ENCODE measurements around the gene NDUFC2. TPM values are rescaled to one million over a fixed set of nuclear protein-coding genes. Genes with fewer than 3 reads are reported as not detected.

Gene NDUFC2
- total RNA-seq, 6 donors from 2014 or later, result 19.9 to 155 (median 91.4) TPM

GRCh38 chr11:78049348-78049747 is 30.3 kb downstream of the NDUFC2 start:
- peaks cover 13 to 20% (median 14%) of the 10 kb centered on the region in 4 donors for H3K4me1 ChIP-seq
- H3K4me3 ChIP-seq, result no peak overlapping the region
- no peak for TF ChIP-seq EP300 (IDR thresholded peaks at IDR 0.05)
- no peak for TF ChIP-seq POLR2A (IDR thresholded peaks at IDR 0.05)
- WGBS, 2 donors, result 83% methylated on average over 8 of the region's 8 CpGs
- H3K36me3 ChIP-seq, result no peaks in the 10 kb centered on the region
- DNase-seq, result no peak
- ATAC-seq (ENCODE audit: low FRiP score in 2 of 2), result no peak
- no peaks in the 10 kb centered on the region for H3K9me3 ChIP-seq
- H3K27ac ChIP-seq, result no peak overlapping the region
- no peaks in the 10 kb centered on the region for H3K27me3 ChIP-seq

DNA sequence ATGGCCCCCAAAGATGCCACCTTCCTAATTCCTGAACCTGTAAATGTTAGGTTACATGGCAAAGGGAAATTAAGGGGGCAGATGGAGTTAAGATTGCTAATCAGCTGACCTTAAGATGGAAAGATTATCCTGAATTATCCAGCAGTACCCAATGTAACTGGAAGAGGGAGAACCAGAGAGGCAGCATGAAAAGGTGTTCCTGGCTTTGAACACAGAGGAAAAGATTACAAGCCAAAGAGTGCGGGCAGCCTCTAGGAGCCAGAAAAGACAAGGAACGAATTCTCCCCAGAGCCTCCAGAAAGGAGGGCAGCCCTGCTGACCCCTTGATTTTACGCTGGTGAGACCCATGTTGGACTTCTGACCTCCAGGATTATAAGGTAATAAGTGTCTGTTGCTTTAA is 31.1 kb downstream of the NDUFC2 start:
- Histone ChIP-seq H3K4me3 (no peak overlapping the region), H3K27ac (no peak overlapping the region), H3K4me1 (peaks cover 13 to 22% (median 17%) of the 10 kb centered on the region in 4 donors), H3K9me3 (no peaks in the 10 kb centered on the region), H3K36me3 (no peaks in the 10 kb centered on the region), H3K27me3 (no peaks in the 10 kb centered on the region)
- ATAC-seq (ENCODE audit: low FRiP score in 2 of 2) (no peak), DNase-seq (no peak)
- TF ChIP-seq POLR2A (IDR thresholded peaks at IDR 0.05) (no peak), POLR2AphosphoS5 (IDR thresholded peaks at IDR 0.05) (no peak), EP300 (IDR thresholded peaks at IDR 0.05) (no peak), CTCF (IDR thresholded peaks at IDR 0.05) (no peak)
- 84 to 97% methylated on average over 3 of the region's 3 CpGs for WGBS, 2 donors

DNA sequence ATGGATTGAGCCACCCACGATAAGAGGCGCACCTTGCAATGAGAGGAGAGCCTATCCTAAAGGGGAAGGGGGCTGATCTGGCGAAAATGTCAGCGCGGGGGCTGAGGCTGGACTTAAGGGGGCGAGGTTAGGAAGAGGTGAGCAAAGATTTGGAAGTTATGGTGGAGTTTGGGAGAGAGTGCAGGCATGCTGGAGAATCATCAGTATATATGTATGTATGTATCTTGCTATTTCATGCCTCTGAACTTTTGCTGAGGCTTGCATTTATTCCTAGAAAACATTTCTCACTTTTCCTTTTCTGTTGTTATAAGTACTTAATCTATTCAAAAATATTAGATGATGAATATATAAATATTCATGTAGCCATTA is 33.2 kb downstream of the NDUFC2 start:
- peaks cover 13 to 22% (median 16%) of the 10 kb centered on the region in 4 donors for H3K4me1 ChIP-seq
- ATAC-seq (ENCODE audit: low FRiP score in 2 of 2), result no peak
- no peaks in the 10 kb centered on the region for H3K27me3 ChIP-seq
- 23 to 35% methylated on average over 6 of the region's 6 CpGs for WGBS, 2 donors
- H3K36me3 ChIP-seq, result no peaks in the 10 kb centered on the region
- H3K4me3 ChIP-seq, result no peak overlapping the region
- no peak for DNase-seq
- no peak for TF ChIP-seq POLR2A (IDR thresholded peaks at IDR 0.05)
- TF ChIP-seq CTCF (IDR thresholded peaks at IDR 0.05), result no peak
- no peak for TF ChIP-seq POLR2AphosphoS5 (IDR thresholded peaks at IDR 0.05)
- no peak for TF ChIP-seq EP300 (IDR thresholded peaks at IDR 0.05)
- H3K9me3 ChIP-seq, result no peaks in the 10 kb centered on the region
- peak overlapping the region in 1 of 4 donors; percentile 24 for H3K27ac ChIP-seq

GRCh38 chr11:78045851-78046485 is 33.7 kb downstream of the NDUFC2 start:
- peaks cover 13 to 24% (median 15%) of the 10 kb centered on the region in 4 donors for H3K4me1 ChIP-seq
- DNase-seq, result peak; percentile 82 to 97
- no peaks in the 10 kb centered on the region for H3K27me3 ChIP-seq
- H3K27ac ChIP-seq, result peak overlapping the region; percentile 24 to 75 (median 49)
- H3K4me3 ChIP-seq, result peak overlapping the region; percentile 2 to 52 (median 43)
- H3K36me3 ChIP-seq, result no peaks in the 10 kb centered on the region
- TF ChIP-seq POLR2A (IDR thresholded peaks at IDR 0.05) (peak in 1 of 4 donors; percentile 13), CTCF (IDR thresholded peaks at IDR 0.05) (peak; percentile 94 to 99 (median 96)), POLR2AphosphoS5 (IDR thresholded peaks at IDR 0.05) (peak; percentile 43 to 65), EP300 (IDR thresholded peaks at IDR 0.05) (no peak)
- ATAC-seq (ENCODE audit: low FRiP score in 2 of 2), result peak; percentile 92 to 96
- 4% methylated on average over 25 to 28 of the region's 28 CpGs for WGBS, 2 donors
- H3K9me3 ChIP-seq, result no peaks in the 10 kb centered on the region

DNA sequence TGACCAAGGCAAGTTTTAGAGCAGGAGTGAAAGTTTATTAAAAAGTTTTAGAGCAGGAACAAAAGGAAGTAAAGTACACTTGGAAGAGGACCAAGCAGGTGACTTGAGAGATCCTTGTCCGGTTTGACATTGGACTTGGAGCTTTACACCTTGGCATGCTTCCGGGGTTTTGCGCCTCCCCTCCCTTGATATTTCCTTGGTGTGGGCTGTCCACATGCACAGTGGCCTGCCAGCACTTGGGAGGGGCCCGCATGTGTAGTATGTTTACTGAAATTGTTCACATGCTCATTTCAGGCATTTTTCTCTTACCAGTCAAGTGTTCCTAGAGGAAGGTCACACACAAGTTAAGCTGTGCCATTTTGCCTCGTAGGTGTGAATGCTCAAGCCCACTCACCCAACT is 35.0 kb downstream of the NDUFC2 start:
- H3K4me1 ChIP-seq, result peaks cover 21 to 37% (median 27%) of the 10 kb centered on the region in 4 donors
- H3K27me3 ChIP-seq, result no peaks in the 10 kb centered on the region
- 75% methylated on average over 5 of the region's 5 CpGs for WGBS, 2 donors
- peak in 1 of 2 donors; percentile 92 for DNase-seq
- H3K4me3 ChIP-seq, result no peak overlapping the region
- TF ChIP-seq EP300 (IDR thresholded peaks at IDR 0.05) (peak in 1 of 4 donors; percentile 52), CTCF (IDR thresholded peaks at IDR 0.05) (no peak), POLR2AphosphoS5 (IDR thresholded peaks at IDR 0.05) (peak in 1 of 2 donors; percentile 23), POLR2A (IDR thresholded peaks at IDR 0.05) (no peak)
- ATAC-seq (ENCODE audit: low FRiP score in 2 of 2), result peak; percentile 7 to 84
- no peaks in the 10 kb centered on the region for H3K9me3 ChIP-seq
- peak overlapping the region in 3 of 4 donors; percentile 42 to 76 (median 67) for H3K27ac ChIP-seq
- no peaks in the 10 kb centered on the region for H3K36me3 ChIP-seq

All from upper lobe of left lung (tissue), 6 donors.